H9 (cell line): ENCODE measurements around the gene GNB1L. TPM values are rescaled to one million over a fixed set of nuclear protein-coding genes. Genes with fewer than 3 reads are reported as not detected.
A peak's percentile ranks its signal among the peaks of the same experiment; 100 is the strongest.

Experiments used
- DNase-seq: peaks from one replicate; pipeline ENCODE4 v3.0.0-alpha.2; 2017
- H2AFZ ChIP-seq: one replicate; pipeline ENCODE4 v1.6.1; 2013; ENCODE audit warnings: mild to moderate bottlenecking, low read length, control low read depth, moderate library complexity
- H2AK5ac ChIP-seq: 2 replicates; pipeline ENCODE4 v1.6.1; 2013; ENCODE audit warnings: low read length, control low read depth, mixed read lengths; ENCODE audit not compliant: insufficient read length
- H2BK120ac ChIP-seq: one replicate; pipeline ENCODE4 v1.6.1; 2013; ENCODE audit warnings: low read depth, mild to moderate bottlenecking, low read length, control low read depth, inconsistent platforms; ENCODE audit not compliant: poor library complexity, severe bottlenecking
- H2BK12ac ChIP-seq: 2 replicates; pipeline ENCODE4 v1.6.1; 2013; ENCODE audit warnings: low read length, control low read depth, mixed read lengths, low read depth; ENCODE audit not compliant: insufficient read length
- H2BK15ac ChIP-seq: 2 replicates; pipeline ENCODE4 v1.6.1; 2013; ENCODE audit warnings: low read depth, low read length, control low read depth
- H2BK20ac ChIP-seq: one replicate; pipeline ENCODE4 v1.6.1; 2013; ENCODE audit warnings: low read depth, mild to moderate bottlenecking, low read length, control low read depth, inconsistent platforms; ENCODE audit not compliant: poor library complexity, severe bottlenecking
- H2BK5ac ChIP-seq: 2 replicates; pipeline ENCODE4 v1.6.1; 2013; ENCODE audit warnings: low read length, control low read depth, mixed read lengths; ENCODE audit not compliant: insufficient read length
- H3K14ac ChIP-seq: 2 replicates; pipeline ENCODE4 v1.6.1; 2013; ENCODE audit warnings: low read length, control low read depth; ENCODE audit not compliant: insufficient read depth
- H3K18ac ChIP-seq: 2 replicates; pipeline ENCODE4 v1.6.1; 2013; ENCODE audit warnings: low read depth, mild to moderate bottlenecking, mixed read lengths, low read length, control low read depth; ENCODE audit not compliant: insufficient read length
- H3K23ac ChIP-seq: 2 replicates; pipeline ENCODE4 v1.6.1; 2013; ENCODE audit warnings: low read length, control low read depth, mixed read lengths, low read depth; ENCODE audit not compliant: insufficient read length
- H3K23me2 ChIP-seq: 2 replicates; pipeline ENCODE4 v1.6.1; 2013; ENCODE audit warnings: low read depth, mild to moderate bottlenecking, mixed read lengths, low read length, control low read depth; ENCODE audit not compliant: insufficient read length, poor library complexity, severe bottlenecking
- H3K27ac ChIP-seq: 2 replicates; pipeline ENCODE4 v1.5.1; 2013; ENCODE audit warnings: low read length, control low read depth, mixed read lengths, low read depth; ENCODE audit not compliant: insufficient read length
- H3K27me3 ChIP-seq: 2 replicates; pipeline ENCODE4 v1.6.1; 2013; ENCODE audit warnings: low read length, control low read depth, inconsistent platforms; ENCODE audit not compliant: insufficient read depth
- H3K4ac ChIP-seq: 2 replicates; pipeline ENCODE4 v1.6.1; 2013; ENCODE audit warnings: low read depth, mild to moderate bottlenecking, control low read depth, inconsistent platforms, low read length, moderate library complexity
- H3K4me1 ChIP-seq: 2 replicates; pipeline ENCODE4 v1.6.1; 2013; ENCODE audit warnings: low read length, control low read depth, inconsistent platforms; ENCODE audit not compliant: insufficient read depth
- H3K4me2 ChIP-seq: 2 replicates; pipeline ENCODE4 v1.6.1; 2013; ENCODE audit warnings: low read length, control low read depth, mixed read lengths; ENCODE audit not compliant: insufficient read length, insufficient read depth
- H3K56ac ChIP-seq: 2 replicates; pipeline ENCODE4 v1.6.1; 2013; ENCODE audit warnings: low read depth, mild to moderate bottlenecking, mixed read lengths, low read length, control low read depth; ENCODE audit not compliant: insufficient read length
- H3K79me1 ChIP-seq: 2 replicates; pipeline ENCODE4 v1.6.1; 2013; ENCODE audit warnings: low read depth, mild to moderate bottlenecking, moderate library complexity, low read length, control low read depth, inconsistent platforms; ENCODE audit not compliant: insufficient read depth, poor library complexity, severe bottlenecking
- H3K79me2 ChIP-seq: 2 replicates; pipeline ENCODE4 v1.6.1; 2013; ENCODE audit warnings: low read length, control low read depth, inconsistent platforms; ENCODE audit not compliant: insufficient read depth
- H3K9ac ChIP-seq: 2 replicates; pipeline ENCODE4 v1.6.1; 2013; ENCODE audit warnings: low read length, control low read depth, mixed read lengths; ENCODE audit not compliant: insufficient read length; ENCODE audit errors: extremely low read depth
- H3K9me3 ChIP-seq: one replicate; pipeline ENCODE4 v1.6.1; 2013; ENCODE audit warnings: low read depth, low read length, inconsistent platforms; ENCODE audit not compliant: control insufficient read depth
- H3T11ph ChIP-seq: one replicate; pipeline ENCODE4 v1.6.1; 2013; ENCODE audit warnings: mild to moderate bottlenecking, low read length, control low read depth, inconsistent platforms
- H4K20me1 ChIP-seq: one replicate; pipeline ENCODE4 v1.6.1; 2013; ENCODE audit not compliant: control insufficient read depth, insufficient read length, insufficient read depth
- H4K5ac ChIP-seq: 2 replicates; pipeline ENCODE4 v1.6.1; 2013; ENCODE audit warnings: low read depth, mild to moderate bottlenecking, mixed read lengths, low read length, control low read depth; ENCODE audit not compliant: insufficient read length
- H4K8ac ChIP-seq: replicated peaks from 2 replicates; pipeline ENCODE4 v1.6.1; 2013; ENCODE audit warnings: low read length, control low read depth, mixed read lengths, low read depth; ENCODE audit not compliant: insufficient read length
- H4K91ac ChIP-seq: 2 replicates; pipeline ENCODE4 v1.6.1; 2013; ENCODE audit warnings: low read depth, mild to moderate bottlenecking, moderate library complexity, mixed read lengths, low read length, control low read depth; ENCODE audit not compliant: insufficient read length
- H3K27ac Mint-ChIP-seq, 3 experiments: 2 replicates in 2 of 3; 3 replicates in 1 of 3; pipeline ENCODE4 v1.8.0; 2020 to 2021; ENCODE audit warnings: mixed read lengths in 3 of 3, mild to moderate bottlenecking in 1 of 3, moderate library complexity in 1 of 3
- H3K27me3 Mint-ChIP-seq: 2 replicates; pipeline ENCODE4 v1.8.0; 2021; ENCODE audit warnings: low read depth, mild to moderate bottlenecking, moderate library complexity, mixed read lengths
- H3K36me3 Mint-ChIP-seq, 3 experiments: 2 replicates in 2 of 3; 3 replicates in 1 of 3; pipeline ENCODE4 v1.8.0; 2020 to 2021; ENCODE audit warnings: low read depth in 3 of 3, mixed read lengths in 3 of 3; ENCODE audit not compliant: insufficient read depth in 1 of 3
- H3K4me1 Mint-ChIP-seq, 2 experiments: 2 replicates each; pipeline ENCODE4 v1.8.0; 2020; ENCODE audit warnings: mixed read lengths in 2 of 2
- H3K4me3 Mint-ChIP-seq, 2 experiments: 2 replicates in 1 of 2; 3 replicates in 1 of 2; pipeline ENCODE4 v1.8.0; 2020 to 2021; ENCODE audit warnings: mild to moderate bottlenecking in 2 of 2, mixed read lengths in 2 of 2, moderate library complexity in 1 of 2
- H3K9me3 Mint-ChIP-seq, 2 experiments: 2 replicates in 1 of 2; 3 replicates in 1 of 2; pipeline ENCODE4 v1.8.0; 2020; ENCODE audit warnings: mild to moderate bottlenecking in 2 of 2, mixed read lengths in 2 of 2, moderate library complexity in 1 of 2
- WGBS: extraction: QIAGEN DNeasy Blood & Tissue Kit; methylation state at CpG from one replicate; pipeline ENCODE4 v1.1.7; 2013; ENCODE audit warnings: missing lambda C conversion rate, low lambda C conversion rate, mixed read lengths; ENCODE audit not compliant: insufficient read length; ENCODE audit errors: extremely low coverage; 5-methylcytosine and 5-hydroxymethylcytosine counted together
- total RNA-seq: library from RNA; stranded (reverse); gene quantifications from 2 replicates; pipeline ENCODE4 v1.2.1, GENCODE V29; 2021
- TF ChIP-seq, protein P1 (sequence below): fragments of 200-600 bp; sonication (generic); conservative IDR thresholded peaks from 3 replicates; pipeline ENCODE4 v1.8.0; 2021; ENCODE audit warnings: antibody characterized with exemption, mild to moderate bottlenecking

The GNB1L gene
- total RNA-seq, 1 experiment from 2014 or later: 22.4 TPM

- Histone ChIP-seq H2BK15ac (no peak overlapping the region), H4K20me1 (no peaks in the 10 kb centered on the region), H3K27ac (no peak overlapping the region), H3K14ac (peak overlapping the region; percentile 28; the same call in 1 of the 2 replicates), H2BK12ac (no peak overlapping the region), H2AFZ (no peak overlapping the region), H3K9me3 (no peaks in the 10 kb centered on the region), H2BK20ac (no peak overlapping the region), H3K23ac (no peak overlapping the region), H3K4me1 (no peaks in the 10 kb centered on the region; the same call in 1 of the 2 replicates), H4K8ac (no peak overlapping the region), H3K27me3 (no peaks in the 10 kb centered on the region), H4K91ac (no peak overlapping the region), H2AK5ac (no peak overlapping the region), H3K9ac (no peak overlapping the region), H2BK5ac (no peak overlapping the region), H3K56ac (no peak overlapping the region), H3K79me1 (no peaks in the 10 kb centered on the region), H3K4me2 (no peak overlapping the region), H3K4ac (no peak overlapping the region), H3K79me2 (no peaks in the 10 kb centered on the region), H3T11ph (no peak overlapping the region), H3K23me2 (no peaks in the 10 kb centered on the region), H2BK120ac (no peak overlapping the region), H4K5ac (no peak overlapping the region), H3K18ac (no peak overlapping the region)
- Mint-ChIP-seq H3K27me3 (no peaks in the 10 kb centered on the region), H3K4me1 (peaks cover 6 to 13% of the 10 kb centered on the region in 2 experiments), H3K36me3 (no peaks in the 10 kb centered on the region), H3K4me3 (no peak overlapping the region), H3K9me3 (no peaks in the 10 kb centered on the region), H3K27ac (peak overlapping the region in 1 of 3 experiments; percentile 68; a peak in 1 of 7 replicates)
- WGBS: no CpG with 5 or more reads among the region's 7 CpGs
- TF ChIP-seq, protein P1, sequence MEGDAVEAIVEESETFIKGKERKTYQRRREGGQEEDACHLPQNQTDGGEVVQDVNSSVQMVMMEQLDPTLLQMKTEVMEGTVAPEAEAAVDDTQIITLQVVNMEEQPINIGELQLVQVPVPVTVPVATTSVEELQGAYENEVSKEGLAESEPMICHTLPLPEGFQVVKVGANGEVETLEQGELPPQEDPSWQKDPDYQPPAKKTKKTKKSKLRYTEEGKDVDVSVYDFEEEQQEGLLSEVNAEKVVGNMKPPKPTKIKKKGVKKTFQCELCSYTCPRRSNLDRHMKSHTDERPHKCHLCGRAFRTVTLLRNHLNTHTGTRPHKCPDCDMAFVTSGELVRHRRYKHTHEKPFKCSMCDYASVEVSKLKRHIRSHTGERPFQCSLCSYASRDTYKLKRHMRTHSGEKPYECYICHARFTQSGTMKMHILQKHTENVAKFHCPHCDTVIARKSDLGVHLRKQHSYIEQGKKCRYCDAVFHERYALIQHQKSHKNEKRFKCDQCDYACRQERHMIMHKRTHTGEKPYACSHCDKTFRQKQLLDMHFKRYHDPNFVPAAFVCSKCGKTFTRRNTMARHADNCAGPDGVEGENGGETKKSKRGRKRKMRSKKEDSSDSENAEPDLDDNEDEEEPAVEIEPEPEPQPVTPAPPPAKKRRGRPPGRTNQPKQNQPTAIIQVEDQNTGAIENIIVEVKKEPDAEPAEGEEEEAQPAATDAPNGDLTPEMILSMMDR: no peak
- DNase-seq: no peak
These were observed 19.3 kb upstream of the GNB1L start for GRCh38 chr22:19873960-19874306.
